Measurements from ENCODE around the gene GDF15. TPM values are rescaled to one million over a fixed set of nuclear protein-coding genes. Genes with fewer than 3 reads are reported as not detected.

GDF15 gene
- total and polyA plus RNA-seq, 8 donors = 28.1 to 277 (median 43.5) TPM

DNA sequence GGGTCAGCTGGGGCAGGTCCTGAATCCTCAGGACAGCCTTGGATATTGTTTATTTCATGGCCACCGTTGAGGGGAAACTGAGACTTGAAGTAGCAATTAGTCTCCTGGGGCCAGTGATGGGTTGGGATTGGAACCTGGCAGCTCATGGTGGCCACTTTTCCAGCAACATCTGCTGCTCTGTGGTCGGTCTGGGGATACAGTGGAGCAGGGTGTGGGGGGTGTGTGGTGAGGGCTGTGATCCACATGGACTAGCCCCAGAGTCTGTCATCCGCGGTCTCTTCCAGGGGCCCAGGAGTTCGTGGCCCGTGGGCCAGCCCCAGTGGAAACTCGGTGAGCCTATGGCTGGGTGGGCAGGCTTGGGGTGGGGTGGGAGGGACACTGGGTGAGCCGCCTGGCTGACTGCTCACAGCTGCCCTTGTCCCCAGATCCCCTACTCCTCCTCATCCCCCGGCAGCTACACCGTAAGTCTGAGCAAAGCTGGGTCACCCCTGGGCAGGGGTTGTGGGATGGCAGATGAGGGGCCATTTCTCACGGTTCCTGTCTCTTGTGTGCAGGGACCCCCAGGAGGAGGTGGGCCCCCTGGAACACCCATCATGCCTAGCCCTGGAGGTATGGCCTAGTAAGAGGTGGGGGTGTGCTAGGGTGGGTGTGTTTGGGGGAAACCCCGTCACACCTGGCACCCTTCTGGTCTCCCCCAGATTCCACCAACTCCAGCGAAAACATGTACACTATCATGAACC is 46.5 kb downstream of the GDF15 start:
- FAIRE-seq = no peak
- no peaks in the 10 kb centered on the region for H3K36me3 ChIP-seq
- ATAC-seq = no peak
- H3K4me3 ChIP-seq = peak overlapping the region in 1 of 4 donors; percentile 41
- H3K27me3 ChIP-seq = no peaks in the 10 kb centered on the region
- H3K4me1 ChIP-seq = no peaks in the 10 kb centered on the region
- intact Hi-C loops (cut with DNase I) = no loop called here
- no peak overlapping the region for H3K27ac ChIP-seq
- 83 to 94% methylated on average over 13 of the region's 13 CpGs for WGBS, 2 donors
- TF ChIP-seq, protein P1, sequence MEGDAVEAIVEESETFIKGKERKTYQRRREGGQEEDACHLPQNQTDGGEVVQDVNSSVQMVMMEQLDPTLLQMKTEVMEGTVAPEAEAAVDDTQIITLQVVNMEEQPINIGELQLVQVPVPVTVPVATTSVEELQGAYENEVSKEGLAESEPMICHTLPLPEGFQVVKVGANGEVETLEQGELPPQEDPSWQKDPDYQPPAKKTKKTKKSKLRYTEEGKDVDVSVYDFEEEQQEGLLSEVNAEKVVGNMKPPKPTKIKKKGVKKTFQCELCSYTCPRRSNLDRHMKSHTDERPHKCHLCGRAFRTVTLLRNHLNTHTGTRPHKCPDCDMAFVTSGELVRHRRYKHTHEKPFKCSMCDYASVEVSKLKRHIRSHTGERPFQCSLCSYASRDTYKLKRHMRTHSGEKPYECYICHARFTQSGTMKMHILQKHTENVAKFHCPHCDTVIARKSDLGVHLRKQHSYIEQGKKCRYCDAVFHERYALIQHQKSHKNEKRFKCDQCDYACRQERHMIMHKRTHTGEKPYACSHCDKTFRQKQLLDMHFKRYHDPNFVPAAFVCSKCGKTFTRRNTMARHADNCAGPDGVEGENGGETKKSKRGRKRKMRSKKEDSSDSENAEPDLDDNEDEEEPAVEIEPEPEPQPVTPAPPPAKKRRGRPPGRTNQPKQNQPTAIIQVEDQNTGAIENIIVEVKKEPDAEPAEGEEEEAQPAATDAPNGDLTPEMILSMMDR (IDR thresholded peaks at IDR 0.05) = no peak
- H3K9me3 ChIP-seq = no peaks in the 10 kb centered on the region
- peak in 1 of 6 donors; percentile 51 for DNase-seq

DNA sequence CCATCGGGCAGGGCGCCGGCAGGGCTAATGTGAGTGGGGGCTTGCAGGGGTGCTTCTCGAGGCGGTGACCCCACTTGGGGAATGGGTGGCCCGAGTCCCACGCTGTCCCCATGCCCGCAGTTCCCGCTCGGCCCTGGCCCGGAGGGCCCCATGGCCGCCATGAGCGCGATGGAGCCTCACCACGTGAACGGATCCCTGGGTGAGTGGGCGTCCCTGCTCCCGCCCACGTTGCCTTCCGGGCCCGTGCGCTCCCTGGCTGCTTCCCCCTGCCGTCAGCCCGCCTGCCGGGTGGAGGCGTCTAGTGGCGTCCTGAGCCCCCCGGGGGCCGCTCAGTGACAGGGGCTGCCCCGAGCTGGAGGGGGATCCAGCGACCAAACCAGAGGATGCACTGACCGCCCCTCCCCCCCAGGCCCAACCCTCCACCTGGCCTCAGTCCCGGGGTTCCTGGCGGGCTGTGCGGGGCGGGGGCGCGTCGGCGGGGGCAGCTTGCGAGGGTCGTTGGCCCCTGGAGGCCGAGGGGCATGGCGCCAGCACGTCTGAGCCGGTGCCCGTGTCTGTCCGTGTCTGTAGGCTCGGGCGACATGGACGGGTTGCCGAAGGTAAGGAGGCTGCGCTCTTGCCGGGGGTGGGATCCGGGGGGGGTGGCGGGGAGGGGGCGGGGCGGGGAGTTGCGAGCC is 47.2 kb downstream of the GDF15 start:
- intact Hi-C loops (cut with DNase I) = no loop called here
- H3K4me3 ChIP-seq = peak overlapping the region in 3 of 4 donors; percentile 10 to 41 (median 25)
- TF ChIP-seq, protein P1 (IDR thresholded peaks at IDR 0.05) = no peak
- H3K27me3 ChIP-seq = no peaks in the 10 kb centered on the region
- ATAC-seq = peak in 2 of 4 donors; percentile 2 to 12
- H3K9me3 ChIP-seq = no peaks in the 10 kb centered on the region
- FAIRE-seq = no peak
- peak overlapping the region in 1 of 4 donors; percentile 34 for H3K27ac ChIP-seq
- H3K36me3 ChIP-seq = no peaks in the 10 kb centered on the region
- peak in 1 of 6 donors; percentile 69 for DNase-seq
- peaks cover 0 to under 1% (median 0%) of the 10 kb centered on the region in 3 donors for H3K4me1 ChIP-seq
- WGBS, 2 donors = 27 to 51% methylated on average over 26 to 59 of the region's 59 CpGs

DNA sequence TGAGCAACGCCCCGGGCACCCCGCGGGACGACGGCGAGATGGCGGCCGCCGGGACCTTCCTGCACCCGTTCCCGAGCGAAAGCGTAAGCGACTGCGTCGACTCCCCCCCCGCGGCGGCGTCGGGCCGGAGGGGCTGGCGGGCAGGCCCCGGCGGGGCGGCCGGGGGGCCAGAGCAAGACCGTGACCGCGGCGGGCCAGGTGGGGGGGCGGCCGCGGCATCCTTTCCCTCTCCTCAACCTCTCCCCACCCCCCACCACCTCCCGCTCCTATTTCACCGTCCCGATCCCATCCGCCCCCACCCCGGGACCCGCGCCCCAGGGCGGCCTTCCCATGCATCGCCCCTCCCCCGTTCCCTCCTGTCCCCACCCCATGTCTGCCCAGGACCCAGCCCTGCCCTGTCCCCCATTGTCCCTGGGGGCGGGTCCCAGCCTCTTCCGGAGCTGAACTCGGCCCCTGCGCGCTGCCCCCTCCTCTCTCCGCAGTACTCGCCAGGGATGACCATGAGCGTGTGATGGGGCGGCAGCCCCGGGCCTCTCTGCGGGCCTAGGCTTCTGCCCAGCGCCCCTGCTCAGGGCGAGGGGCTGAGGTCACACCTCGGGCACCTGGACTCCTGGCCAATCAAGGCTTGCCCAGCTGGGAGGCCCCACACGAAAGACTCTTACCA is 47.9 kb downstream of the GDF15 start:
- WGBS, 2 donors = 12 to 23% methylated on average over 21 to 60 of the region's 60 CpGs
- H3K9me3 ChIP-seq = no peaks in the 10 kb centered on the region
- H3K27ac ChIP-seq = no peak overlapping the region
- H3K4me3 ChIP-seq = peak overlapping the region in 2 of 4 donors; percentile 25 to 41
- peak in 1 of 4 donors; percentile 0 for ATAC-seq
- peaks cover 0 to 8% (median 0%) of the 10 kb centered on the region in 3 donors for H3K4me1 ChIP-seq
- H3K36me3 ChIP-seq = no peaks in the 10 kb centered on the region
- TF ChIP-seq, protein P1 (IDR thresholded peaks at IDR 0.05) = no peak
- DNase-seq = peak in 2 of 6 donors; percentile 56 to 71
- intact Hi-C loops (cut with DNase I) = no loop called here
- FAIRE-seq = no peak
- no peaks in the 10 kb centered on the region for H3K27me3 ChIP-seq

DNA sequence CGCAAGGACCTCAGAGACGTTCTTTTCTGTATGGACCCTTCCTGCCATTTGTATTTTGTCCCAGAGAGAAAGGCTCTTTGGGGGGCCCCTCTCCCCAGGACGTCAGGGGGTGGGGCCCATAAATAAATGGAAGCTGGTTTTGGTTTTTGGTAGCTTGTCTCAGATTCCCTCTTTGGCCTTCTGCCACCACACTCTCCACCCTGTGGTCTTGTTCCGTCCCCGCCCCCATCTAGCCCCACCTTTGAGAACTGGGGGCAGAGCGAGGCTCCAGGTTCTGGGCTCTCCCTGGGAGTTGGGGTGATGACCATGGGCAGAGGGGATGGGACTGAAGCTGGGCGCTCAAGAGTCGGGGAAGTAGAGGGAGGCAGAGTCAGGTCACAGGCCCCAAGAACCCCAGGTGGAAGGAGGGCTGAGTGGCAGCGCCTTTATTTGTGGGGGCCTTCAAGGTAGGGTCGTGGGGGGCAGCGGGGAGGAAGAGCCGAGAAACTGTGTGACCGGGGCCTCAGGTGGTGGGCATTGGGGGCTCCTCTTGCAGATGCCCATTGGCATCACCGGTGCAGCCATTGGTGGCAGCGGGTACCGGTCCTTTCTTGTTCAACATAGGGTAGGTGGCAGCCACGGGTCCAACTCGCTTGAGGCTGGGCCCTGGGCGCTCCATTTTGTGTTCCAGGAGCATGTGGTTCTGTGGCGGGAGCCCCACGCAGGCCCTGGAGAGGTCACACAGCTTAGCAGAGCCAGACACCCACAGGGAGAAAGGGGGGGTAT is 48.6 kb downstream of the GDF15 start:
- Histone ChIP-seq H3K36me3 (no peaks in the 10 kb centered on the region), H3K27ac (no peak overlapping the region), H3K27me3 (no peaks in the 10 kb centered on the region), H3K4me1 (peaks cover 0 to 11% (median 0%) of the 10 kb centered on the region in 3 donors), H3K4me3 (peak overlapping the region in 1 of 4 donors; percentile 41), H3K9me3 (no peaks in the 10 kb centered on the region)
- ATAC-seq (no peak), DNase-seq (peak in 1 of 6 donors; percentile 47), FAIRE-seq (no peak)
- 86 to 89% methylated on average over 18 to 21 of the region's 21 CpGs for WGBS, 2 donors
- intact Hi-C loops (cut with DNase I) = no loop called here
- TF ChIP-seq, protein P1 (IDR thresholded peaks at IDR 0.05) = no peak
